Cerebellar nuclear complex (tissue), 1 donor: ENCODE data around the gene CABLES2.
"Not testable (repeated sequence)": the region's sequence is repeated elsewhere in the genome, so short reads cannot be mapped to it uniquely, and the experiment has no call there.

Source experiments
- DNase-seq, 2 experiments: peaks; one replicate each; lab custom pipeline; 2025; lab: John Stamatoyannopoulos, UW

Gene CABLES2

GRCh38 chr20:62433658-62434497 lies 26.8 kb upstream of the CABLES2 start:
- DNase-seq = no peak

DNA sequence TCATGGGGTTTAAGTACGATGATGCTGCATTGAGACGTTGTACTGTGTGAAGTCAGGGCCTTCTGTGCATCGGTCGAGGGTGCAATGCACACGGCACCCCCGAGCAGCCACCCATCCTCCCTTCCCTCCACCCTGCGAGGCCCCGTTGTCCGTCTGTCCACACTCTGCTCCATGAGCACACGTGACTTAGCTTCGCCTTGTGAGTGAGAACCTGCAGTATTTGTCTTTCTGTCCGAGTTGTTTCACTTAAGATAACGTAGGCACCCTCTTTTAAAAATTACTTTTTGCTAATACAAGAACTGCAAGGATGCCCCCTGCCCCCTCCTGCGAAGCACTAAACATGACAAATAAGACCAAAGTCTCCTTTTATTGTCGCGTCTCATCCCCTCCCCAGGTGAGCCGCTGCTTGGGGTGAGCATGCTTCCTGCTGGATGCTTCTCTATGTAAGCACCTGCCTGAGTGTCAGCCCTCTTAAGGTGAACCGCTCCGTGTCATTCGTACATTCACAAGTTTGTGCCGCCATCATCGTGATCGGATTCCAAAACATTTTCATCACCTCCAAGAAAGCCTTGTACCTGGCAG lies 23.9 kb upstream of the CABLES2 start:
- DNase-seq = no peak

GRCh38 chr20:62430311-62430853 lies 23.3 kb upstream of the CABLES2 start:
- no peak for DNase-seq

DNA sequence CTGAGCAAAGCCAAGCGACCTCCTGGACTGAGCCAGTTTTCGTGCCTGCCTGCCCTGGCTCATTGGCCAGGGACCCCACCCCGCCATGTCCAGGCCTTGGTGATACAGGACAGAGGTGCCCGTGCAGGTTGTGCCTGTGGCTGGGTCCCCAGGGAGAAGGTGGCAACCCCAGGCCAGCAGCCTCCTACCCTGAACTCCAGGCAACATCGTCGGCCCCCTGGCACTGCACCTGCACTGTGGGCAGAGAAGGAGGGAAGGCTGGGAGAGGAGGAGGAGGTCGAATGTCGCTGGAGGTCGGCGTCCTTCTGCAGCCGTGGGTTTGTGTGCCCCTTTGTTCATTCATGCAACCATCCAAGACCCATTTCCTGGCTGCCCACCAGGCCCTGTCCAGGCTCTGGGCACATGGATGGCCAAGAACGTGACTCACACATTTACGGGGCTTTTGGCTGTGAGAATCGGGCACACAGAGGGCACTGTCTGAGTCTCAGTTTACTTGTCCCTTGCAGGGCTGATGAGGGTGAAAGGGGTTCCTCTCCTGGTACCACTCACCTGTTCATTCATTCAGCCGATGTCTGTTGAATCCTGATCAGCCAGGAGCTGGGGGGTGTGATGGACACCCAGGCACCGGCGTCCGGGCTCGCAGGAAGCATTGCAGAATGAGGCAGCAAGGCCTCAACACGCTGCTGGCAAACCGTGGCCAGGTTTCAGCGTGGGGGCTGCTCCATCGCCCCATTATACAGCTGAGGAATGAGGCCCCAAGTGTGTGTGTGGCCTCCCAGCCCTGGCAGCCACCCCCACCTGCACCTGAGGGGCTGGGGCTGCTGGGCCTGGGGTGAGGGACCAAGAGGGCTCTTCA lies 22.6 kb upstream of the CABLES2 start:
- DNase-seq = no peak

GRCh38 chr20:62428396-62429295 lies 21.6 kb upstream of the CABLES2 start:
- DNase-seq = no peak

DNA sequence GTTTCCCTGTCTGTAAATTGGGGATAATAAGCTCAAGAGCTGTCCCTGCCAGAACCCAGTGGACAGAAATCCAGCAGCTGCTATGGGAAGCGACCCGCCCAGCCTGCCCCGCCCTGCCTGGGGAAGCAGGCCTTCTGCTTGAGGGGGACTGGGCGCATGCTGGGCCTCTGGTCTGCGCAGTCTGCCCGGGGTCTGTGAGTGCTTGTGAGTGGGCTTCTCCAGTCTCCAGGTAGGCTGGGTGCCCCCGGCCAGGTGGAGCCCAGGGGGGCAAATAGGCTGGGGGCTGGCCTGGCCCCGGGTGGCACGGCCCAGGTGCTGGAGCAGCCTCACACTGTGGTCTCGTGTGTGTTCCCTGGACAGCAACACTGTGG lies 20.9 kb upstream of the CABLES2 start:
- DNase-seq = no peak

- DNase-seq = no peak
Measured at GRCh38 chr20:62427172-62428001, 20.3 kb upstream of the CABLES2 start, which contains the start of gene RBBP8NL. RBBP8NL (minus strand) TSS chr20:62427539; CDS start chr20:62419647, 7,892 bp downstream.

DNA sequence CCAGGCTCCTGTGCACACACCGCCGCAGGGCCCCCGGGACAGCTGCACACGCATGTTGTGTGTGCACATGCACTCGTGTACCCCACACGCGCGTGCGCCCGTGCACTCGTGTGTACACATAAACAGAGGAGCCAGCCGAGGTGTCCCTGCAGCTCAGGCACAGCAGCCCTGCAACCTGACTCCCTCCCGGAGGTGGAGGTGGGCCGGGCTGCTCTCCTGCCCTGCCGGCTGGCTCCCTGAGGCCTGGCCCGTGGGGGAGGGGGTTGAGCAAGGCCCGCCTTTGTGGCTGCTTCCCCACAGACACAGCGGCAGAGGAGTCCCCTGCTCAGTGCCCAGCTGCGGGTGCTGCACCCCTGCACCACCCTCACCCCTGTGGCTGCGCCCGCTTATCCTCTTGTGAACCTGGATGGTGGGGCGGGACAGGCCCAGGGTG lies 19.6 kb upstream of the CABLES2 start:
- DNase-seq = no peak

DNA sequence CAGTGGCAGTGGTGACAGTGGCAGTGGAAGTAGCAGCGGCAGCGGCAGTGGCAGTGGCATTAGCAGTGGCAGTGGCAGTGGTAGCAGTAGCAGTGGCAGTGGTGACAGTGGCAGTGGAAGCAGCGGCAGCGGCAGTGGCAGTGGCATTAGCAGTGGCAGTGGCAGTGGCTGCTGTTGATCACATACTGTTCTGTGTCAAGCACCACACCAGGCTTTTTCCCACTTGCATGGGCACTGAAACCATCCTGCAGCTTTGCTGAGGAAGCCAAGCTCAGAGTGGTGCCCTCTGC lies 18.9 kb upstream of the CABLES2 start:
- not testable (repeated sequence) for DNase-seq

GRCh38 chr20:62425281-62426058 lies 18.4 kb upstream of the CABLES2 start:
- no peak for DNase-seq

DNA sequence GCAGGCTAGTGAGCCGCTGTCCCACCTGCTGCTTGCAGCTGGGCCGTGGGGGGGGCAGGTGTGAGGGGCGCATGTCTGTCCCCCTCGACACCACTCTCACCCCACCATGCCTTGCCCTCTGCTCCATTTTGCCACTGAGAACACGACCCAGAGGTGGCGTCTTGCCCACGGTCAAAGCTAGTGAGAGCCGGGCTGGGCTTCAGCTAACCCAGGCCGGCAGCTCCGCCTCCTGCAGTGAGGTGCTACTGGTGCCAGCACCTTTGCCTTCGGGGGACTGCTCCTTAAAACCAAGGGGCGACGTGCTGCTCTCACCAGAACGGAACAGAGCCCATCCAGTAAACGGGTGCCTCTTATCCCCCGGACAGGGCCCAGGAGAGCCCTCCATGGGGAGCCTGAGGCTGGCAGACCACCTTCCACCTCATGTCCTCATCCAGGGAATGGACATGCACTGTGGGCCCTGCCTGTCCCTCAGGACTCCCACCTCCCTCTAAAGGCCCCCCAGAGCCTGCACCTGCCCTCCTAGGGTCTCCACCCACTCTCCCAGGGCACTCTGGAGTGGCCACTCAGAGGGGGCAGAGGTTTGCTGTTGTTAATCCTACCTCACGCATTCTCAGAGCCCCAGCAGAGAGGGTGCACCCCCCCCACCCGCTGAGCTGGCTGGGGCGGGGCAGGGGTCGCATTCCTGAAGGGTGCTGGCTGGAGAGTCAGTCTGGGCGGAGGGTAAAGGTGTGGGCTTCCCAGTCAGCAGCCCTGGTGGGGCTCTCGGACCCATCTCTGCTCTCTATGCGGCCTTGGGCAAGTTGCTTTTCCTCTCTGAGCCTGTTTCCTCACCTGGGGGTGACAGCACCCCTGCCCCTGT lies 17.4 kb upstream of the CABLES2 start:
- DNase-seq = no peak

- DNase-seq = no peak
Measured at GRCh38 chr20:62423326-62423706, 16.2 kb upstream of the CABLES2 start.

DNA sequence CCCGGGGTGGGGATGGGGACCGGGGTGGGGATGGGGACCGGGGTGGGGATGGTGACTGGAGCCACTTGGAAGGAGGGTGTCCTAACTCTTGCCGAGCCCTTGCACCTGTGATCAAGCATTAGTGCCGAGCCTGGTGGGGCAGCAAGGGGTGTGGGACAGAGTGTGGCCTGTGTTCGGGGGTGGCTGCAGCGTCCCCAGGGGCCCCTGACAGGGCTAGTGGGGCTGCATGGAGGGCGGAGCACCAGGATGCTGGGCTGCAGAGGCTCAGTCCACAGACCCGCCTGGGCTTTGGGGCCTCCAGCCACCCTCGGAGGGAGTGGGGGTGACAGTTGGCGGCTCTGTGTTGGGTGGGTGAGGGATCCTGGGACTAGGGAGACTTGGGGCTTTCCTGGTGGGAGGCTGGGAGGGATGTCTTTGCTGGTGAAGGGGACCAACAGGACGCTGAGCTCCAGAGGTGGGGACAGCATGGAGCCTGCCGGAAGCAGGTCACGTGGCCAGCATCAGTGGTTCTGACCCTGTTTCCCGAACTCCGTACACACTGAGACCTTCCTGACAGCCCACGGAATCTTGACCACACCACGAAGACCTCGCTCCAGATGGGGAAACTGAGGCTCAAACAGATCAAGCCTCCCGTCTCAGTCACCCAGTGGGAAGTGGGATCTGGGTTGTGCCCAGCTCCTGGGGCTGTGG lies 15.7 kb upstream of the CABLES2 start:
- no peak for DNase-seq

- no peak for DNase-seq
Measured at GRCh38 chr20:62421716-62421990, 14.6 kb upstream of the CABLES2 start.

DNA sequence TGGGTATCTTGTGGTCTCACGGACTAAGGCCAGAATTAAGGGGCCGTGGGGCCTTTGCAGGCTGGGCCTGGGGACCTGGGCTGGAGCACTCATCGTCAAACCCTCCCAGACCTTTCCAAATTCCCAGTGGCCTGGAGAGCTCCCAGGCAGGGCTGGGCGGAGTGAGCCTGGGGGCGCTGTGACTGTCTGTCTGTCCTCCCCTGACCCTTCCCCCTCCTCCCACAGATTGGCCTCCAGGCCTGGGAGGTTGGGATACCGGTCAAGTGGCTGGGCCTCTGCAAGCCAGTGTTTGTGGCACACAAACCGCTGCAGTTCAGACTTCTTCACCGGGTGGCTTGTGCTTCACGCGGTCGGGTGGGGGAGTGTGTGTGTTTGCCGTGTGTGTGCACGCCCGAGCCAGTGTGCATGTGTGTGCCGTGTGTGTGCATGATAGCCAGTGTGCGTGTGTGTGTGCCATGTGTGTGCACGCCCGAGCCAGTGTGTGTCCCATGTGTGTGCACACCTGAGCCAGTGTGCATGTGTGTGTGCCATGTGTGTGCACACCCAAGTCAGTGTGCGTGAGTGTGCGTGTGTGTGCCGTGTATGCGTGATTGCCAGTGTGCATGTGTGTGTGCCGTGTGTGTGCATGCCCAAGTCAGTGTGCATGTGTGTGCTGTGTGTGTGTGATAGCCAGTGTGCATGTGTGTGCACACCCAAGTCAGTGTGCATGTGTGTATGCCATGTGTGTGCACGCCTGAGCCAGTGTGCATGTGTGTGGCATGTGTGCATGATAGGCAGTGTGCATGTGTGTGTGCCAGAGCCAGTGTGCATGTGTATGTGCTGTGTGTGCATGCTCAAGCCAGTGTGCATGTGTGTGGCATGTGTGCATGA lies 14.0 kb upstream of the CABLES2 start:
- no peak for DNase-seq

GRCh38 chr20:62419759-62420158 lies 12.7 kb upstream of the CABLES2 start:
- DNase-seq = no peak

GRCh38 chr20:62418709-62419487 lies 11.8 kb upstream of the CABLES2 start:
- DNase-seq = no peak
